Gastroesophageal sphincter (tissue), 3 donors: ENCODE data around the gene PAFAH1B1.

ENCODE experiments used
- CTCF ChIP-seq, 4 experiments: fragments of 200-600 bp in 2 of 4; fragments of 450-650 bp in 2 of 4; sonication (generic) in 1 of 4; IDR thresholded peaks; one replicate each; pipeline ENCODE4 v1.5.1; 2017 to 2019; ENCODE audit warnings: antibody characterized with exemption in 4 of 4, mild to moderate bottlenecking in 2 of 4, moderate library complexity in 2 of 4
- EP300 ChIP-seq: sonication (generic); formaldehyde crosslinking; IDR thresholded peaks from one replicate; pipeline ENCODE4 v1.6.1; 2017; ENCODE audit warnings: antibody characterized with exemption, mild to moderate bottlenecking
- POLR2A ChIP-seq, 2 donors: fragments of 450-650 bp; IDR thresholded peaks; one replicate each; pipeline ENCODE4 v1.6.1; 2017; ENCODE audit warnings: antibody characterized with exemption in 2 of 2, mild to moderate bottlenecking in 2 of 2, moderate library complexity in 1 of 2
- POLR2AphosphoS5 ChIP-seq: sonication (generic); formaldehyde crosslinking; IDR thresholded peaks from one replicate; pipeline ENCODE4 v1.6.1; 2017; ENCODE audit warnings: antibody characterized with exemption

DNA sequence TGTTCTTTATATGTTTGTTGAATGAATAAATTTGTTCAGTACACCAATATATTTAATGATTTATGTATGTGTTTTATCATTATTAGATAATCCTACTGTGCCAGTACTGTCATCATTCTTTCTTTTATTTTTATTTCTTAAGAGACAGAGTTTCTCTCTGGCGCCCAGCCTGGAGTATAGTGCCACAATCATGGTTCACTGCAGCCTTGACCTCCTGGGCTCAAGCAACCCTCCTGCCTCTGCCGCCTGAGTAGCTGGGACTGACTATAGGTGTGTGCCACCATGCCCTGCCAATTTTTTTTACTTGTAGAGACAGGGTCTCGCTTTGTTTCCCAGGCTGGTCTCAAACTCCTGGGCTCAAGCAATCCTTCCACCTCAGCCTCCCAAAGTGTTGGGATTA lies 41.8 kb downstream of the PAFAH1B1 start:
- TF ChIP-seq CTCF (IDR thresholded peaks at IDR 0.05) (no peak), POLR2A (IDR thresholded peaks at IDR 0.05) (no peak), POLR2AphosphoS5 (no peak), EP300 (no peak)
